Adrenal gland (tissue), 5 donors: ENCODE measurements around the gene CHAC1.

Source experiments
- CTCF ChIP-seq, 6 experiments: fragments of 450-650 bp in 4 of 6; fragments of 200-600 bp in 2 of 6; sonication (generic) in 1 of 6; IDR thresholded peaks; 1 replicate in 5 of 6; 2 replicates in 1 of 6; pipeline versions ENCODE4 v1.5.1 to v1.8.0; 2016 to 2021; ENCODE audit warnings: antibody characterized with exemption in 6 of 6, mild to moderate bottlenecking in 2 of 6, moderate library complexity in 1 of 6
- POLR2A ChIP-seq, 2 donors: fragments of 450-650 bp; IDR thresholded peaks; one replicate each; pipeline ENCODE4 v1.6.1; 2017; ENCODE audit warnings: antibody characterized with exemption in 2 of 2, mild to moderate bottlenecking in 2 of 2, moderate library complexity in 1 of 2
- donor health status: DM: no; HTN: no; CAD: no.

GRCh38 chr15:40952901-40953712 is at the start of gene CHAC1:
- TF ChIP-seq CTCF (IDR thresholded peaks at IDR 0.05) (no peak), POLR2A (IDR thresholded peaks at IDR 0.05) (peak in 1 of 2 donors; percentile 60)
